GM10847 (cell line): Measurements from ENCODE around the gene NIFK.

Experiments
- POLR2A ChIP-seq: IDR thresholded peaks from 2 replicates; pipeline ENCODE4 v1.6.1; 2011; ENCODE audit not compliant: insufficient read length; ENCODE audit errors: extremely low read depth

NIFK gene

GRCh38 chr2:121736462-121737336 lies at the start of gene NIFK:
NIFK (minus strand) TSS chr2:121736875; CDS start chr2:121736850, 25 bp downstream.
- peak; percentile 65 for TF ChIP-seq POLR2A

GRCh38 chr2:121783180-121783579 lies 46.5 kb upstream of the NIFK start:
- TF ChIP-seq POLR2A, result no peak

GRCh38 chr2:121778741-121779487 lies 42.2 kb upstream of the NIFK start:
- TF ChIP-seq POLR2A, result no peak

- no peak for TF ChIP-seq POLR2A
Observed at GRCh38 chr2:121777699-121778058, 41.0 kb upstream of the NIFK start.

- TF ChIP-seq POLR2A, result no peak
Observed at GRCh38 chr2:121776885-121777698, 40.4 kb upstream of the NIFK start.

- no peak for TF ChIP-seq POLR2A
Observed at GRCh38 chr2:121776361-121776760, 39.7 kb upstream of the NIFK start.

GRCh38 chr2:121774235-121774634 lies 37.6 kb upstream of the NIFK start:
- TF ChIP-seq POLR2A, result no peak

- no peak for TF ChIP-seq POLR2A
Observed at GRCh38 chr2:121771976-121772742, 35.5 kb upstream of the NIFK start.

- no peak for TF ChIP-seq POLR2A
Observed at GRCh38 chr2:121768143-121768755, 31.6 kb upstream of the NIFK start.

GRCh38 chr2:121766624-121767023 lies 29.9 kb upstream of the NIFK start:
- no peak for TF ChIP-seq POLR2A

- no peak for TF ChIP-seq POLR2A
Observed at GRCh38 chr2:121764681-121765228, 28.1 kb upstream of the NIFK start.

GRCh38 chr2:121755237-121756111 lies 18.8 kb upstream of the NIFK start, which contains the start of gene TSN:
TSN (plus strand) TSS chr2:121755651; CDS start chr2:121755780, 129 bp downstream.
- peak; percentile 44 for TF ChIP-seq POLR2A

- TF ChIP-seq POLR2A, result no peak
Observed at GRCh38 chr2:121754851-121755236, 18.2 kb upstream of the NIFK start.

GRCh38 chr2:121748202-121748601 lies 11.5 kb upstream of the NIFK start:
- TF ChIP-seq POLR2A, result no peak
